ENCODE data around the gene SRP19. TPM values are rescaled to one million over a fixed set of nuclear protein-coding genes. Genes with fewer than 3 reads are reported as not detected.
A peak's percentile ranks its signal among the peaks of the same experiment; 100 is the strongest.
"Not testable (repeated sequence)": the region's sequence is repeated elsewhere in the genome, so short reads cannot be mapped to it uniquely, and the experiment has no call there.

The SRP19 gene
- 75.9 and 81.1 TPM in 2 replicates for total RNA-seq (2014; rRNA removed; shearing (Covaris generic))
- 119 and 136 TPM in 2 replicates for polyA plus RNA-seq (2015; cell fraction: cytosol; rRNA removed)
- polyA plus RNA-seq (2015; cell fraction: nucleus; rRNA removed) = 65.4 and 70.4 TPM in 2 replicates

DNA sequence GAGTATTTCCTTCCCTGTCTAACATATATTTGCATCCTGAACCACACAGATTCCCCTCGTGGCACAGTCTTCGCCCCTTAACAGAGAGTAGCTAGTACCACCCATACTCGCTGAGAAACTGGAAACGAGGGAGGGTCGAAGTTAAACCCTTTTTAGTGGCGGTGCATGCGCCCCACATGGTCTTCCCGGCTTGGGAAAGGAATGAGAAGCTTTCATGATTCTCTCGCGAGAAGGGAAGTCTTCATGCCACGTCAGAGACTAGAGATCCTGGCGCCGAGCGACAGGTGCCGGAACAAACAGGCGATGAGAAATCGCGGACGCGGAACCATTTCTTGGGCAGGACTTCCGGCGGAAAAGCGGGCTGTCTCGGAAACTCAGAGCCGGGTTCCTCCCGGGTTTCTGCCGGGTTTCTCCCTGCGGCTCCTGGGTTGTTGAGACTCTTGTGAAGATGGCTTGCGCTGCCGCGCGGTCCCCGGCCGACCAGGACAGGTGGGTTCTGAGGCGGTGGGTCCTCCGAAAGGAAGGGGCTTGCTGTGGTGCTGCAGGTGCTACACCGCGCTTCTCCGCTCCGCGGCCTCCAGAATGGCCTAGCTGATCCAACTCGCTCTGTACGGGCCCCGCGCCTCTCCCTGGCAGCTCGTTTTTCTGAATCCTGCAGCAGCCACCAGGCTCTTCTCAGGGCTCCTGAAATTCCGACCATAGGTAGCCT is at the start of gene SRP19:
Gene SRP19 (plus strand): TSS at position 359 of the 709 bp plus-strand sequence. CDS start 90 bp downstream, at position 449.
- DNase-seq (ENCODE audit: low read depth) = peak; percentile 95

GRCh38 chr5:112812549-112812948 is 48.5 kb upstream of the SRP19 start:
- DNase-seq (ENCODE audit: low read depth) = no peak

GRCh38 chr5:112820246-112820645 is 40.8 kb upstream of the SRP19 start:
- DNase-seq (ENCODE audit: low read depth) = no peak

DNA sequence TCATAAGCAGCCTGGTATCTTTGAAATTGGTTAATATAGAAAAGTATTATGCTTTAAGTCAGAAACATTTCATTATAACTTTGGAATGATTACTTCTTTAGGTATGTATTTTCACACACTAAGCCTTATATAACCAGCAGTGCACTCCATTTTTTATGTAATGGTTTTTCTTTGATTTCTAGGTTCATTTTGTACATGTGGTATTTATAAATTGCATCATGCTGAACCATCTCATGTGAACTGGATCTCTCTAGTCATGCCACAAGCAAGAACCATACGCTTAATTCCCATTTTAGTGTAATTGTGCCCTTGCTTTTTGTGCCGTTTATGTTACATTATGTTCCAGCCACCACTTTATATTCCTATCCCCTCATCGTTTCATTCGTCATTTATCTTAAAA is 38.6 kb upstream of the SRP19 start:
- DNase-seq (ENCODE audit: low read depth) = no peak

GRCh38 chr5:112823181-112823580 is 37.9 kb upstream of the SRP19 start:
- no peak for DNase-seq (ENCODE audit: low read depth)

DNA sequence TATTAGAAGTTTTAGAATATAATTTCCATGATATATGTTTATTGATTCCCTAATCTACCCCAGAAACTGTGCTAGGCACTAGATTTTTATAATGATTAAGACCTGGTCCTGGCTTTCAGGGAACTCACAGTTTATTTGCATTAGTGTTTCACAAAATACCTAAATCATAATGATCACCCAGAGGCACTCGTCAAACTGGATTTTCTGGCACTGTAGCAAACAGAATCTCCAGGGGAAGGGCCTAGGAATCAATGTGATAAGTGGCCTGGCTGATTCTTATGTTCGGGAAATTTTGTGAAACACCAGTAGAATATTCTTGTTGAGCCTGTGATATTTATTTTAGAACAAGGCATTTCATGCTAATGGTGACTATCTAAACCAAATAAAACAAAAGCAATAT is 37.4 kb upstream of the SRP19 start:
- DNase-seq (ENCODE audit: low read depth) = no peak

GRCh38 chr5:112824197-112824596 is 36.9 kb upstream of the SRP19 start:
- DNase-seq (ENCODE audit: low read depth) = no peak

DNA sequence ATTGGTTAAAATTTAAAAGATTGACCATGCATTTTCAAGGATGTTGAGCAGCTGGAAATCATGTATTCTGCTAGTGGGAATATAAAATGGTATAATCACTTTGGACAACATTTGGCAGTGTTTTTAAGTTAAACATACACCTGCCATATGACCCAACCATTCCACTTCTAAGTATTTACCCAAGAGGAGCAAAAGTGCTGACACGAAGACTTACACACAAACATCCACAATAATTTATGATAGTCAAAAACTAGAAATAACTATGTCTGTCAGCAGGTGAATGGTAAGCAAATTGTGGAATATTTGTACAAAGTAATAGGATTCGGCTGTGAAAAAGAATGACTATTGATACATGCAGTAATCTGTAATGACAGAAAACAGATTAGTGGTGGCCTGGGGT is 30.7 kb upstream of the SRP19 start:
- no peak for DNase-seq (ENCODE audit: low read depth)

GRCh38 chr5:112833971-112834370 is 27.1 kb upstream of the SRP19 start:
- no peak for DNase-seq (ENCODE audit: low read depth)

DNA sequence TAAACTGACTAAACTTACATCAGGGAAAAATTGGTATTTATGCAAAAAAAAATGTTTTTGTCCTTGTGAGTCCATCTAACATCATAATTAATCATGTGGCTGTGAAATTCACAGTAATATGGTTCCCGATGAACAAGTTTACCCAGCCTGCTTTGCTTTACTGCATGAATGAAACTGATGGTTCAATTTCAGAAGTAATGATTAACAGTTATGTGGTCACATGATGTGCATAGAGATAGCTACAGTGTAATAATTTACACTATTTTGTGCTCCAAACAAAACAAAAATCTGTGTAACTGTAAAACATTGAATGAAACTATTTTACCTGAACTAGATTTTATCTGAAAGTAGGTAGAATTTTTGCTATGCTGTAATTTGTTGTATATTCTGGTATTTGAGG is 16.6 kb upstream of the SRP19 start:
- no peak for DNase-seq (ENCODE audit: low read depth)

- DNase-seq (ENCODE audit: low read depth) = no peak
These were observed 14.5 kb upstream of the SRP19 start for GRCh38 chr5:112846556-112846955.

DNA sequence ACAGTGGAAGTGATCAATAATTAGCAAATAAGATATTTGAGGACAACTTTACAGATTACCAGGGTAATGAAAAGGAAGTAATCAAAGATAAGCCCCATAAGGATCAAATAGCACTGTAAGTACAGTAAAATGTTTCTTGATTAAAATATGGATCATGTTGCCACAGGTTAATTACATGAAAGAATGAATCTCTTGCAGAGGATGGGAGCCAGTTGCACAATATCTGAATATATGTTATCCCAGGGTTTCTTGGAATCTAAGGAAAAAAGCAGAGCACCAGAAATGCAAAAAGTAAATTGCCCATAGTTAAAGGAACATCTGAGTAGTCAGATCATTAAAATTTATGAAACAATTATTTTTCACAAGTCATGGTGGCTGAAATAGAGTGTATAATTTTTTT is 13.8 kb upstream of the SRP19 start:
- DNase-seq (ENCODE audit: low read depth) = no peak

GRCh38 chr5:112848116-112848811 is 12.8 kb upstream of the SRP19 start:
- DNase-seq (ENCODE audit: low read depth) = peak; percentile 76

- no peak for DNase-seq (ENCODE audit: low read depth)
These were observed 11.2 kb upstream of the SRP19 start for GRCh38 chr5:112849912-112850311.

- DNase-seq (ENCODE audit: low read depth) = no peak
These were observed 6.4 kb upstream of the SRP19 start for GRCh38 chr5:112854651-112855050.

DNA sequence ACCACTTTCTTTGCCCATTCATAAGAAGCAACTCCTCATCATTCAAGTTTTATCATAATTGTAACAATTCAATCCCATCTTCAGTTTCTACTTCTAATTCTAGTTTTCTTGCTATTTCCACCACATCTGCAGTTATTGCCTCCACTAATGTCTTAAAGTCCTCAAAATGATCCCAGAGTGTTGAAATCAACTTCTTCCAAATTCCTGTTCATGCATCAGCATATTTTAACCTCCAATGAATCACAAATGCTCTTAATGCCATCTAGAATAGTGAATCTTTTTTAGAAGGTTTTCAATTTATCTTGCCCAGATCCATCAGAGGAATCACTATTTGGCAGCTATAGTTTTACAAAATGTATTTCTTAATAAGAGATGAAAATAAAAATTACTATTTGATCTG is 3.2 kb upstream of the SRP19 start:
- DNase-seq (ENCODE audit: low read depth) = no peak

GRCh38 chr5:112860571-112860928 is 537 bp upstream of the SRP19 start:
- not testable (repeated sequence) for DNase-seq (ENCODE audit: low read depth)

GRCh38 chr5:112861638-112861985 is 525 bp downstream of the SRP19 start:
- DNase-seq (ENCODE audit: low read depth) = no peak

GRCh38 chr5:112862085-112862484 is 998 bp downstream of the SRP19 start:
- DNase-seq (ENCODE audit: low read depth) = peak; percentile 13

- no peak for DNase-seq (ENCODE audit: low read depth)
These were observed 2.5 kb downstream of the SRP19 start for GRCh38 chr5:112863549-112863948.

DNA sequence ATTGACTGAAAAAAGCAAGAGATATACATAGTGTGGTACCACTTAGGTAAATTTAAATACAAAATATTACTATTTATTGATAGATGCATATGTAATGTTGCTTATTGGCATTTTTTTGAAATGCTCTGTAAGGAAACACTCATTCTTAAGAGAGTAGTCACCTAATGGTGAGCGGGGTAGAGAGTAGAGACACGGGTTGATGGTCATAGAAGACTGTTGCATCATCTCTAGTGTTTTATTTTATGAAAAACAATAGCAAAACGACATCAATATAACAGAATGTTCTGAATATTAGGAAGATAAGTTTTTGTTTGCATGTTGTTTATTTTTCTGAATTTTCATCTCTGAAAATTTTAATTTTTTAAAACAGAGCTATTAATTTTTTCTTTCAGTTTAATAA is 4.0 kb downstream of the SRP19 start:
- DNase-seq (ENCODE audit: low read depth) = no peak

GRCh38 chr5:112866739-112867138 is 5.7 kb downstream of the SRP19 start:
- no peak for DNase-seq (ENCODE audit: low read depth)

DNA sequence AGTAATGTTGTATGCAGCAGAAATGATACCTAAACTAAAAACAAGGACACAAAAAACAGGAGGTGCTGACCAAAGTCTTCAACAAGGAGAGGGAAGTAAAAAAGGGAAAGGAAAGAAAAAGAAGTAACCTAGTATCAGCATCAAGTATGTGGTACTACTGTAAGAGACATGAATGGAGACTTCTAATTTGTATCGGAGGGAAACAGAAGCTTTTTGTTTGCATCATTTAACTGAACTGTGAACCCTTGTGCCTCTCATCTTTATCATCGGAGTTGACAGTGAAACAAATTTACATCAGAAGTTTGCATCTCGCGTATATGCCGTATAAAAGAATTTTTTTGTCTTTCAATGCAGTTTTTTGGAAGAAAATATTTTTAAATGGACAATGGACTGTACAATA is 6.3 kb downstream of the SRP19 start:
- no peak for DNase-seq (ENCODE audit: low read depth)

Data from HT1080 (cell line).